Epidermal melanocyte (primary cell): ENCODE data around the gene RPN2.

Experiments used
- DNase-seq: peaks from one replicate; pipeline ENCODE4 v3.0.0; 2011; ENCODE audit warnings: low spot score; ENCODE audit not compliant: insufficient read length

The RPN2 gene

GRCh38 chr20:37179683-37180524, 774 bp downstream of the RPN2 start:
- no peak for DNase-seq

GRCh38 chr20:37185686-37186085, 6.6 kb downstream of the RPN2 start:
- no peak for DNase-seq

GRCh38 chr20:37188787-37189186, 9.7 kb downstream of the RPN2 start:
- DNase-seq = no peak

GRCh38 chr20:37189416-37190016, 10.4 kb downstream of the RPN2 start:
- no peak for DNase-seq

- no peak for DNase-seq
Measured at GRCh38 chr20:37190354-37191112, 11.4 kb downstream of the RPN2 start.

GRCh38 chr20:37192137-37192854, 13.2 kb downstream of the RPN2 start:
- DNase-seq = peak; percentile 93

- no peak for DNase-seq
Measured at GRCh38 chr20:37193226-37193625, 14.1 kb downstream of the RPN2 start.

GRCh38 chr20:37193821-37194220, 14.7 kb downstream of the RPN2 start:
- no peak for DNase-seq

GRCh38 chr20:37194621-37195417, 15.7 kb downstream of the RPN2 start:
- DNase-seq = no peak

GRCh38 chr20:37198932-37199660, 20.0 kb downstream of the RPN2 start:
- no peak for DNase-seq

GRCh38 chr20:37200376-37200775, 21.2 kb downstream of the RPN2 start:
- no peak for DNase-seq

GRCh38 chr20:37200926-37201826, 22.0 kb downstream of the RPN2 start:
- DNase-seq = no peak

GRCh38 chr20:37201827-37202162, 22.7 kb downstream of the RPN2 start:
- no peak for DNase-seq

- peak; percentile 84 for DNase-seq
Measured at GRCh38 chr20:37202267-37202943, 23.3 kb downstream of the RPN2 start.

- no peak for DNase-seq
Measured at GRCh38 chr20:37204056-37204455, 24.9 kb downstream of the RPN2 start.

GRCh38 chr20:37205130-37205529, 26.0 kb downstream of the RPN2 start:
- no peak for DNase-seq

- no peak for DNase-seq
Measured at GRCh38 chr20:37205794-37206193, 26.7 kb downstream of the RPN2 start.

GRCh38 chr20:37207171-37207570, 28.0 kb downstream of the RPN2 start:
- peak; percentile 31 for DNase-seq

- no peak for DNase-seq
Measured at GRCh38 chr20:37209193-37209592, 30.1 kb downstream of the RPN2 start.
